ENCODE measurements around the gene PPP2R2D. TPM values are rescaled to one million over a fixed set of nuclear protein-coding genes. Genes with fewer than 3 reads are reported as not detected.

Gene PPP2R2D
- total RNA-seq: 36.8 and 54.6 TPM in 2 replicates

DNA sequence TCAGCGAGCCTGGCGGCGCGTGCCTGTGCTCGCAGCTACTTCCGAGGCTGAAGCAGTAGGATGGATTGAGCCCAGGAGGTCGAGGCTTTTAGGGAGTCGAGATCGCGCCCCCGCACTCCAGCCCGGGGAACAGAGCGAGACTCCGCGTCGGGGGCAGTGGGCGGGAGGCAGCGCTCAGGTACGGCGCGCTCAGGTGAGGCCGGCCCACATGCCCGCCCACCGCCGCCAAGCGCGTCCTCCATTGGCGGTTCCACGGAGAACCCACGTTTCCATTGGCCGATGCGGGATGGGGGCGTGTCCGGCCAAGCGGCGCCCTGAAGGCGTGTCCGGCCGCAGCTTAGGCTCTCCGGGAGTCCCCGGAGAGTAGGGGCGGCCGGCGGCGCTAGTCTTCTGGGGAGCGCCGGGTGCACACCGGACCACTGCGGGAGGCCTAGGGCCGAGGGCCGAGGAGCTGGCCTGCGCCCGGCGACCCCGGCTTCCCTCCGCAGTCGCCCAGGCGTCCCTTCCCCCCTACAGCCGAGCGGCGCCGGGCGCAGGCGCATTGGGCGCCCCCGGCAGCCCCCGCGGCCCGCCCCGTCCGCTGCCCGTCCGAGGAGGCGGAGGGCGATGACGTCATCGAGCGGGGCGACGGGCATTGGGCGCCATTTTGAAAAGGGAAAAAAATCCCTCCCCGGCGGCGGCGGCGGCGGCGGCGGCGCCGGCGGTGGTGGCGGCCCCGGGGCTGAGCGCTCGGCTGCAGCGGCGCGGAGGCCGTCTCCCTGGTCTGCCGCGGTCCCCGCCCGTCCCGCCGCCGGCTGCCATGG, at the start of gene PPP2R2D:
Gene PPP2R2D (plus strand): TSS at position 659 of the 803 bp plus-strand sequence. CDS start 141 bp downstream, at position 800.
- DNase-seq (ENCODE audit: low read depth): peak; percentile 74

DNA sequence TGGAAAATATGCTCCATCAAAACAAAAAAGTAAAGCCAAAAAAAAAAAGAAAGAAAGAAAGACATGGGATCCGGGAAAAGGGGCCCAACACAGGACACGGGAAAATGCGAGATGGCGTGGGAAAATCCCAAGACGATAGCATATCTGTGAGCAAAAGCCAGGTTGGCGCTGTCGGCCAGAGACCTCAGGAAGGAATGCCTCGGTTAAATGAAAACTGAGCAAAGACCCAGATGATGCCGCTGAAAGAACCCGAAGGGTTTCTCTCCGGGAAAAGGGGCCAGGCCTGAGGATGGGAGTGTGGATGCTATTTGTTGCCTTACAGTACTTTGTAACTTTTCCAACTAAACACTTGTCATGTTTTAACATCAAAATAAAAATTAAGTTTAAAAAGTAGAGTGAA, 49.5 kb upstream of the PPP2R2D start:
- DNase-seq (ENCODE audit: low read depth): no peak

DNA sequence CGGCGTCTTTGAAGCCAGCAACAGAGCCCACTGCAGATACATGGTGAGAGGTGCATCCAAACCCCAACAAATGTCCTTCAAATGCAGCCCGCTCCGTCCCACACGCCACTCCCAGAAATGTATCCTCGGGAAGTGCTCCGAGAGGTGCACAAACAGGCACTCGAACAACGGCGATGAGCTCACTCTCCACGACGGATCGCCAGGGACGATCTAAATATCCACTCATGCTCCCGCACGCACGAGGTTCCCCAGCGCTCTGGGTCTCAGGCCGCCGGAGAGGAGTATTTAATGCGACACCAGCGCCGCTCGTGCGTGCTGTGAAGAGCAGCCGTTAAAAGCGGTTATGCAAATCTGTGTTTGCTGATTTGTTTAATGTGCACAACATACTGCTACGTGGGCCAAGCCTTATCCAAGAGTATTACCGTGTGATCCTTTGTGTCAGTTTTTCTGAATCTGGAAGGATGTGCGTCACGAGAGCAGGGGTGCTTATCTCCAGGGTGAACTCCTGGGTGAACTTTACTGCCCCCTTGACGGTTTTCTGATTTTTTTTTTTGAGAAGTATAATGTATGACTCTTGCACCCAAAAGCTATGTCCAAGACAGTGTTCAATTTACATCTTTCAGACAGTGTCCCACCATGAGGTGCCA, 48.5 kb upstream of the PPP2R2D start:
- no peak for DNase-seq (ENCODE audit: low read depth)

DNA sequence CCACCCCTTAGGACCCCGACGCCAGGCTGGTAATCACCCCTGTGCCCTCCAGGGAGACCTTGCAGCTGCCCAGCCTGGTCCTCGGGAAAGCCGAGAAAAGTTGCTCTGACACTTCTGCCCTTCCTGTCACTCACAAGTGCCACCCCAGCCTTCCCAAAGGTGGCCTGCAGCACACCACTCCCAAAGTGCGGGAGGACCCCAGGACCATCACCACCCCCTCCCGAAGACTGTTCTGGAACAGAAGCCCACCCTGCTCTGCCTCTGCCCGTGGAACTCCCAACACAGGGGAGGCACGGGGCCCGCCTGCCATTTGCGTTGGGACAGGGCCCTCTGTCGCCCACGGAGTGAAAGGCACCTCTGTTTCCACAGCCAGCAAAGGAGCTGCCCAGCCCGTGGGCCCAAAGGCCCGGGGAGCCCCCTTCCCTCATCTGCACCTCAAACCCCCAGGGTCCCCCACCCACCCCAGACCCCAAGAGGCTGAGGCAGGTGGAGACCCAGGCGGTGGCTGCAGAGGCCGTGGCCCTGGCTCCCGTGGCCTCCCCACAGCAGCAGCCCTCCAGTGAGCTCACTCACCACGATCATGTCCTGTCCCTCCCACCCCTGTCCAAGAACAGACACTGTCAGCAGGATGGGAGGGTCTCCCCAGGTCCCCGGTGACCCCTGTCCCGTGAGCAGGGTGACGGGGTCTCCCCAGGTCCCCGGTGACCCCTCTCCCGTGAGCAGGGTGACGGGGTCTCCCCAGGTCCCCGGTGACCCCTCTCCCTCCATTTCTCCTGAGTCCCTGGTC, 47.8 kb upstream of the PPP2R2D start:
- no peak for DNase-seq (ENCODE audit: low read depth)

DNA sequence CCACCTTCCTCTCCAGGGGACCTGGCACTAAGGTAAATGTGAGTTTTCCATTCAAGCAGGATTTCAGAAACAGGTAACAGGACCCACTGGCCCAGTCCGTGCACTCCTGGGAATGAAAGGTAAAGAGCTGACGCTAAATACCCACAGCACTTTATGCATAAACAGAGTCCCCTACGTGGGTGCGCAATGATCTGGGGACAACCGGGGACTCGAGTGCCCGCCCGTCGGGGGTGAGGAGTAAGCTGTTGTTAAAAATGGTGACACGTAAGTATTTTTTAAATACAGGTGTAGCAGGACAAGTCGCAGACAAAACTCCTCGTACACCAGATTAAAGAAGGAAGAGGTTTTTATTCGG, 47.2 kb upstream of the PPP2R2D start:
- DNase-seq (ENCODE audit: low read depth): no peak

GRCh38 chr10:131854579-131855335, 46.1 kb upstream of the PPP2R2D start:
- DNase-seq (ENCODE audit: low read depth): no peak

GRCh38 chr10:131855461-131856401, 45.1 kb upstream of the PPP2R2D start:
- DNase-seq (ENCODE audit: low read depth): no peak

DNA sequence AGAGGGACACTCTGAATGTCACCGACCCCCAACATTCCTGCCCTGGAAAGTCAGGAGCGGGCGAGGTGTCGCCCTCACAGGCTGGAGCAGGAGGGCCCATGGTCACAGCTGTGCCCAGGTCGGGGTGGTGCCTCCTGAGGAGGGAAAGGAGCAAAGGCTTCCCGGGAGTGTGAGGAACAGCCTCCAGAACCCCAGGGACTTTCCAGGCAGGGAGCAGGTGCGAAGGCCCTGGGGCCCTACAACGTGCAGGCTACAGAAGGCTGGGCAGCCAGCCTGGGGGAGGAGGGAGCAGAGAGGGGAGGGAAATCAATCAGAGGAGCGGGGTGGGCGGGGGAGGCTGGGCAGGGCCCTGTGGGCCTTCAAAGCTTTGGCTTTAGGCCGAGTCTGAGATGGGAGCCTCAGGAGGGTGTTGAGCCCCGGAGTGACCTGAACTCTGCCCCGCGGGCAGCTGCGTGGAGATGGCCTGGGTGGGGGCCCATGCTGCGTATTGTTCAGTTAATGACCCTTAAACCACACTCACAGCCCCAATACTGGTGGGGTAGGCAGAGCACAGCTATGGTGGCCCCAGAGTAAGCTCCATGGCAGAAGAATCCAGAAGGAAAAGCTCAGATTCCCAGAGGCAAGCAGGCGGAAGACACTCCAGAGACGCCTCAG, 44.2 kb upstream of the PPP2R2D start:
- no peak for DNase-seq (ENCODE audit: low read depth)

GRCh38 chr10:131857156-131858117, 43.4 kb upstream of the PPP2R2D start:
- no peak for DNase-seq (ENCODE audit: low read depth)

DNA sequence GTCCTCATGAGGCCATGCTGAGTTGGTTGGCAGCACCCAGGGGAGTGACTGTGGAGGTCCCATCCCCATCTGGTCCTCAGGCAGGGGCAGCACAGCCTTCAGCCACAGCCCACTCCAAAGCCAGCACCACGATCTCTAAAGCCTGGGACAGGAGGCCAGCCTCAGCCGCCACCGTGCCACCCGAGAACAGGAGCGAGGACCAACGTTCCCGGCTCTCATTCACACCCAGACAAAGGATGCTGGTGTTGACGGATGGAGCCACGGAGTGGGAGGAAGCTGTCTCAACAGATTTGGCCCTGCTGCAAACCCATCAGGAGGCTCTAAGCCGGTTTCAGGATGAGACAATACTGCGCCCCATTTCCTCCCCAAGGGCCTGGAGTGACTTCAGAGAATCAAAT, 42.7 kb upstream of the PPP2R2D start:
- no peak for DNase-seq (ENCODE audit: low read depth)

- no peak for DNase-seq (ENCODE audit: low read depth)
Observed at GRCh38 chr10:131858583-131859340, 42.0 kb upstream of the PPP2R2D start.

GRCh38 chr10:131859341-131860020, 41.3 kb upstream of the PPP2R2D start:
- DNase-seq (ENCODE audit: low read depth): no peak

DNA sequence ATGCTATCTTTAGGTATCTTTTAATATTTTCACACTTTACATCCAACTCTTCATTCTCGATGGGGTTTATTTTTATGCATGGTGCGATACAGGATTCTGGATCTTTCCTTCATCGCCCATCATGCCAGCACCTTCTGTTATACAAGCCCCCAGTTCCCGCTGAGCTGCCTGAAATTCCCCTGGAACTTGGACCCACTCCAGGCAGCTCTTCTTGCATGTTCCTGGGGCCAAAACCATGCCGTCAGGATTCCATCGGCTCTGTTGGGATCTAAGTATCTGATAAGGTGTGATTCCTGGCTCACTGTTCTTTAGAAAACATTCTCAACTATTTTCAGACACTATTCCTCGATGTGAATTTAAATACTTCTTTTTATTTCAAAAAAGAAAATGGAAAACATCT, 40.5 kb upstream of the PPP2R2D start:
- DNase-seq (ENCODE audit: low read depth): no peak

DNA sequence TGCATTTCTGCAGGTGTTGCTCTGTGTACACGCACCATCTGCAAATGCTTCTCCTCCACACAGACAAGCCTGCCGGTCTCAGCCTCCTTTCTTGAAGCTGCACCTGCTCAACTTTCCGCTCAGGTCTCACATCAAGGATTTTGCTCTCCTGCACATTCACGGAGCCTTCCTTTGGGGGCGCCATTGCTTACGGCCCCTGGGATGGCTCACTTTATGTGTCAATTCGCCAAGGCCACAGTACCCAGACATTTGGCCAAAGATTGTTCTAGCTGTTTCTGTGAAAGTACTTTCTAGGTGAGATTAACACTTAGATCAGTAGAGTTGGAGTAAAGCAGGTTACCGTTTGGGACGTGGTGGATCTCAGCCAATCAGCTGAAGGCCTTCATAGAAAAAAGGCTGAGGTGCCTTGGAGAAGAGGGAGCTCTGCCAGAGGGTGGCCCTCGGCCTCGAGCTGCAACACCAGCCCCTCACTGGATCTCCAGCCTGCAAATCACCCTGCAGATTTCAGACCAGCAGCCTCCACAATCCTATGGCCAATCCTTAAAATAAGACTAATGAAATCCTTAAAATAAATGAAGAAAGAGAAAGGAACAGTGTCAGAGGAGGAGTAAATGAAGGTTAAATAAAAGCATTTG, 39.9 kb upstream of the PPP2R2D start:
- no peak for DNase-seq (ENCODE audit: low read depth)

DNA sequence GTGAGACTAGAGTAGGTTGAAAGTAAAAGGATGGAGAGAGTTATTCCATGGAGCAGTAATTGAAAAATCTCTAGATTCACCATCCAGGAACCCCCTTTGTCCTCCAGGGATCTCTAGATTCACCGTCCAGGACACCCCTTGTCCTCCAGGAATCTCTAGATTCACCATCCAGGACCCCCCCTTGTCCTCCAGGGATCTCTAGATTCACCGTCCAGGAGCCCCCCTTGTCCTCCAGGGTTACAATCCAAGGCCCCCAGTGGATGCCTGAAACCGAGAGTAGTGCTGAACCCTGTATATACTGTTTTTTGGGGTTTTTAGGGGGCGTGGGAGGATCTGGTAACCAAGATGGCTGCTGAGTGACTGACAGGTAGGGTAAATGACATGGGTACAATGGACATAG, 38.3 kb upstream of the PPP2R2D start:
- peak; percentile 13 for DNase-seq (ENCODE audit: low read depth)

GRCh38 chr10:131865223-131865917, 35.4 kb upstream of the PPP2R2D start:
- no peak for DNase-seq (ENCODE audit: low read depth)

DNA sequence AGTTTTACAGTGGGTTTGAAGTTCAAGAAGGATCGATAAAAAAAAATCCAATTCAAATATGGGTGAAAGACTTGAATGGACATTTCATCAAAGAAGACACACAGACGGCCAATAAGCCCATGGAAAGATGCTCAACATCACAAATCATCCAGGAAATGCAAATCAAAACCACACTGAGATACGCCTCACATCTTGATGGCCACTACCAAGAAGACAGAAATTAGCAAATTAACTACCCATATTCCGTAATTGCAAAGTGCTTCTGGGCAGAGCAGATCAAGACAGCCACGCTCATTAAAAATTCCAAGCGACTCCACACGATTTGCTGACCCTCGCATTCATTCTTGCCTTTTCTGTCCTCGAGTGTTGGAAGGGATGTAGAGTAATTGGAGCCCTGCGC, 34.1 kb upstream of the PPP2R2D start:
- DNase-seq (ENCODE audit: low read depth): no peak

All from renal cortical epithelial cell (primary cell).